Type B pancreatic cell (in vitro differentiated cells): Measurements from ENCODE around the gene DAPK1. TPM values are rescaled to one million over a fixed set of nuclear protein-coding genes. Genes with fewer than 3 reads are reported as not detected.

Experiments
- DNase-seq: peaks from one replicate; pipeline ENCODE4 v3.0.0; 2021; ENCODE audit warnings: mixed read lengths; ENCODE audit not compliant: unreplicated experiment; ENCODE audit errors: extremely low spot score
- H3K27ac Mint-ChIP-seq: 2 replicates; pipeline ENCODE4 v1.8.0; 2021; ENCODE audit warnings: mild to moderate bottlenecking, mixed read lengths
- H3K27me3 Mint-ChIP-seq: 2 replicates; pipeline ENCODE4 v1.8.0; 2021; ENCODE audit warnings: mixed read lengths
- H3K36me3 Mint-ChIP-seq: 2 replicates; pipeline ENCODE4 v1.8.0; 2021; ENCODE audit warnings: mixed read lengths
- H3K4me1 Mint-ChIP-seq: one replicate; pipeline ENCODE4 v1.8.0; 2021; ENCODE audit warnings: mixed read lengths; ENCODE audit not compliant: unreplicated experiment
- H3K4me3 Mint-ChIP-seq: 2 replicates; pipeline ENCODE4 v1.8.0; 2021; ENCODE audit warnings: mild to moderate bottlenecking, mixed read lengths
- H3K9me3 Mint-ChIP-seq: 2 replicates; pipeline ENCODE4 v1.8.0; 2021; ENCODE audit warnings: mixed read lengths
- CTCF ChIP-seq: fragments of 200-600 bp; sonication (generic); conservative IDR thresholded peaks from 2 replicates; pipeline ENCODE4 v1.5.0; 2021; ENCODE audit warnings: antibody characterized with exemption, mild to moderate bottlenecking
- total RNA-seq: library from RNA; stranded (reverse); gene quantifications from 2 replicates; pipeline ENCODE4 v1.2.1, GENCODE V29; 2021; ENCODE audit warnings: low replicate concordance

DAPK1 gene
- total RNA-seq, 1 donor from 2014 or later: 160 TPM

GRCh38 chr9:87464992-87465378, 32.7 kb upstream of the DAPK1 start:
- Mint-ChIP-seq H3K4me3 (no peak overlapping the region), H3K9me3 (peaks cover 6% of the 10 kb centered on the region), H3K36me3 (peaks cover 4% of the 10 kb centered on the region), H3K27me3 (no peaks in the 10 kb centered on the region), H3K4me1 (peaks cover 17% of the 10 kb centered on the region), H3K27ac (peak overlapping the region; percentile 48)
- TF ChIP-seq CTCF: no peak
- no peak for DNase-seq

DNA sequence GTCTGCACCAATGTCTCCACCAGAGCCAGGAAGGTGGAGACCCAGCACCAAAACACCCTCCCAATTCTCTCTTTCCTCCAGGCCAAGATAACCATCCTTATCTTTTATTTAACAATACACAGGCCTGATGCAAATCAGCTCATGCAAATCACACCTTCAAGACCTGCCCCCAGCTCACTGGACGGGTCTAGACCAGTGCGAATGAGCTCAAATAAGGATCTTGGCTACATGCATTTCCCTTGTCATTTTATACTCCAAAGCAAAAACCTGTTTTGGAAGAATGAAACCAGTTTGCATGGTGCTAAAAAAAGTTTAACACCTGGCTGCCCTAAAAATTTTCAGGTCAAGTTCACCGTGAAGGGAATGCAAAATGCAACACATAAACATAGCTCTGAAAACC, 31.9 kb upstream of the DAPK1 start:
- Mint-ChIP-seq H3K27me3 (no peaks in the 10 kb centered on the region), H3K27ac (peak overlapping the region; percentile 64), H3K36me3 (peaks cover 4% of the 10 kb centered on the region), H3K9me3 (peaks cover 6% of the 10 kb centered on the region), H3K4me1 (peaks cover 22% of the 10 kb centered on the region), H3K4me3 (peak overlapping the region; percentile 56)
- DNase-seq: no peak
- no peak for TF ChIP-seq CTCF

DNA sequence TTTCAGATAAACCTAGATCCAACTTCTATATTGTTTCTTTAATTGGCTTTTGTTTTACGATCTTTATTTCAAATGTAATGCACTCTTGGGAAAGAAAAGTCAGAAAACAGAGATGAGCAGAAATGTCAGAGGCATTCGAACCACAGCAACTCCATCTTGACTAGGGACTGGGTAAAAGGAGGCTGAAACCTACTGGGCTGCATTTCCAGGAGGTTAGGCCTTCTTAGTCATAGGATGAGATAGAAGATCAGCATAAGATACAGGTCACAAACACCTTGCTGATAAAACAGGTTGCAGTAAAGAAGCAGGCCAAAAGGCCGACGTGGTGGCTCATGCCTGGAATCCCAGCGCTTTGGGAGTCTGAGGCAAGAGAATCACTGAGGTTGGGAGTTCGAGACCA, 30.5 kb upstream of the DAPK1 start:
- no peaks in the 10 kb centered on the region for H3K27me3 Mint-ChIP-seq
- no peak overlapping the region for H3K27ac Mint-ChIP-seq
- H3K36me3 Mint-ChIP-seq: peaks cover 4% of the 10 kb centered on the region

GRCh38 chr9:87469793-87470465, 27.7 kb upstream of the DAPK1 start:
- Mint-ChIP-seq H3K27ac (no peak overlapping the region), H3K27me3 (no peaks in the 10 kb centered on the region), H3K9me3 (peaks cover 6% of the 10 kb centered on the region), H3K4me1 (peaks cover 14% of the 10 kb centered on the region), H3K36me3 (peaks cover 4% of the 10 kb centered on the region), H3K4me3 (no peak overlapping the region)
- no peak for TF ChIP-seq CTCF
- no peak for DNase-seq

More for the DNA sequence above, 30.5 kb upstream of the DAPK1 start:
- Mint-ChIP-seq H3K9me3 (peaks cover 6% of the 10 kb centered on the region), H3K4me1 (peaks cover 22% of the 10 kb centered on the region), H3K4me3 (no peak overlapping the region)
- no peak for TF ChIP-seq CTCF
- DNase-seq: no peak

GRCh38 chr9:87471746-87472145, 25.9 kb upstream of the DAPK1 start:
- no peak for TF ChIP-seq CTCF
- Mint-ChIP-seq H3K27me3 (no peaks in the 10 kb centered on the region), H3K9me3 (no peaks in the 10 kb centered on the region), H3K27ac (no peak overlapping the region), H3K36me3 (no peaks in the 10 kb centered on the region), H3K4me1 (peaks cover 14% of the 10 kb centered on the region), H3K4me3 (no peak overlapping the region)
- DNase-seq: no peak
